CD14-positive monocyte (primary cell): Measurements from ENCODE around the gene CST9L. TPM values are rescaled to one million over a fixed set of nuclear protein-coding genes. Genes with fewer than 3 reads are reported as not detected.

Experiments
- DNase-seq, 3 donors: peaks; one replicate each; pipeline ENCODE4 v3.0.0-alpha.2; 2011 to 2022
- H2AFZ ChIP-seq: 2 replicates; pipeline ENCODE4 v1.6.0; 2012; ENCODE audit warnings: mild to moderate bottlenecking, low read depth, low read length, inconsistent platforms; ENCODE audit not compliant: insufficient read depth, poor library complexity, severe bottlenecking
- H3K27ac ChIP-seq, 2 donors: 1 replicate in 1 of 2; 2 replicates in 1 of 2; pipeline ENCODE4 v1.5.1; 2012 to 2013; ENCODE audit warnings: low read length in 2 of 2, control low read depth in 1 of 2, inconsistent platforms in 1 of 2, low read depth in 1 of 2, mild to moderate bottlenecking in 1 of 2
- H3K27me3 ChIP-seq, 2 donors: one replicate each; pipeline versions ENCODE4 v1.6.0 to v1.6.1; 2011 to 2013; ENCODE audit warnings: low read length in 2 of 2; ENCODE audit not compliant: control insufficient read depth in 2 of 2, insufficient read depth in 2 of 2
- H3K36me3 ChIP-seq, 2 donors: replicated peaks in 1 of 2; 1 replicate in 1 of 2; 2 replicates in 1 of 2; pipeline versions ENCODE4 v1.5.1 to v1.6.1; 2012 to 2013; ENCODE audit warnings: low read length in 2 of 2, control low read depth in 1 of 2, inconsistent platforms in 1 of 2, mild to moderate bottlenecking in 1 of 2; ENCODE audit not compliant: insufficient read depth in 2 of 2, control insufficient read depth in 1 of 2
- H3K4me1 ChIP-seq, 2 donors: 1 replicate in 1 of 2; 2 replicates in 1 of 2; pipeline versions ENCODE4 v1.5.1 to v1.6.1; 2012 to 2013; ENCODE audit warnings: low read length in 2 of 2, control low read depth in 1 of 2, inconsistent platforms in 1 of 2, mild to moderate bottlenecking in 1 of 2, moderate library complexity in 1 of 2; ENCODE audit not compliant: insufficient read depth in 2 of 2, control insufficient read depth in 1 of 2
- H3K4me2 ChIP-seq: replicated peaks from 2 replicates; pipeline ENCODE3; 2012; ENCODE audit warnings: low read length, moderate library complexity, mild to moderate bottlenecking; ENCODE audit not compliant: poor library complexity, severe bottlenecking; ENCODE audit errors: extremely low read depth
- H3K4me3 ChIP-seq, 3 experiments: fragments of 200-600 bp in 1 of 3; sonication (generic) in 1 of 3; replicated peaks in 1 of 3; 1 replicate in 2 of 3; 2 replicates in 1 of 3; pipeline ENCODE4 v1.5.1; 2011 to 2013; ENCODE audit warnings: low read length in 3 of 3, mild to moderate bottlenecking in 3 of 3, control low read depth in 2 of 3, low read depth in 2 of 3, inconsistent platforms in 1 of 3, moderate library complexity in 1 of 3
- H3K79me2 ChIP-seq: 2 replicates; pipeline ENCODE4 v1.6.0; 2012; ENCODE audit warnings: mild to moderate bottlenecking, control low read depth, inconsistent platforms, low read length, moderate library complexity; ENCODE audit not compliant: insufficient read depth
- H3K9ac ChIP-seq: 2 replicates; pipeline ENCODE4 v1.6.0; 2017; ENCODE audit warnings: low read length, mild to moderate bottlenecking; ENCODE audit not compliant: insufficient read depth, poor library complexity, severe bottlenecking
- H3K9me3 ChIP-seq, 2 donors: replicated peaks in 1 of 2; 1 replicate in 1 of 2; 2 replicates in 1 of 2; pipeline versions ENCODE4 v1.5.1 to v1.6.1; 2012 to 2013; ENCODE audit warnings: low read length in 2 of 2, control low read depth in 1 of 2; ENCODE audit not compliant: control insufficient read depth in 1 of 2, insufficient read depth in 1 of 2
- H4K20me1 ChIP-seq: 2 replicates; pipeline ENCODE4 v1.6.0; 2012; ENCODE audit warnings: mild to moderate bottlenecking, low read length, control low read depth, moderate library complexity; ENCODE audit not compliant: insufficient read depth
- H3K27ac Mint-ChIP-seq, 7 donors: one replicate each; pipeline ENCODE4 v1.8.0; 2020; ENCODE audit warnings: mild to moderate bottlenecking in 7 of 7, mixed read lengths in 7 of 7, moderate library complexity in 6 of 7, inconsistent platforms in 2 of 7
- H3K27me3 Mint-ChIP-seq, 3 donors: one replicate each; pipeline ENCODE4 v1.8.0; 2021 to 2022; ENCODE audit warnings: low read depth in 3 of 3, mild to moderate bottlenecking in 3 of 3, mixed read lengths in 3 of 3, moderate library complexity in 3 of 3, inconsistent platforms in 1 of 3
- H3K36me3 Mint-ChIP-seq, 2 donors: one replicate each; pipeline ENCODE4 v1.8.0; 2020; ENCODE audit warnings: mixed read lengths in 2 of 2, inconsistent platforms in 1 of 2, mild to moderate bottlenecking in 1 of 2
- H3K4me1 Mint-ChIP-seq: one replicate; pipeline ENCODE4 v1.8.0; 2020; ENCODE audit warnings: mild to moderate bottlenecking, mixed read lengths
- H3K4me3 Mint-ChIP-seq, 2 donors: one replicate each; pipeline ENCODE4 v1.8.0; 2020; ENCODE audit warnings: mild to moderate bottlenecking in 2 of 2, mixed read lengths in 2 of 2, moderate library complexity in 1 of 2
- H3K9me3 Mint-ChIP-seq, 7 donors: one replicate each; pipeline ENCODE4 v1.8.0; 2020 to 2022; ENCODE audit warnings: mixed read lengths in 7 of 7, mild to moderate bottlenecking in 6 of 7, moderate library complexity in 6 of 7, inconsistent platforms in 2 of 7
- WGBS: methylation state at CpG from one replicate; pipeline ENCODE4 v1.1.5; 2013; ENCODE audit warnings: missing lambda C conversion rate; ENCODE audit not compliant: insufficient coverage; 5-methylcytosine and 5-hydroxymethylcytosine counted together
- intact Hi-C, 2 donors: fragments of 100-400 bp; cut with micrococcal nuclease; formaldehyde crosslinking; loops; one replicate each; pipeline versions ENCODE4 v1.15.0 to v1.15.1; 2023
- polyA plus RNA-seq, 3 donors: library from polyadenylated mRNA; depleted of rRNA in 1 of 3; unstranded in 2 of 3; stranded (reverse) in 1 of 3; fragments of 300-500 nt in 2 of 3; fragments of >200 nt in 1 of 3; fragmentation: Illumina TruSeq in 2 of 3; gene quantifications; 1 replicate in 2 of 3; 2 replicates in 1 of 3; pipeline ENCODE4 v1.2.3, GENCODE V29; 2012 to 2021
- TF ChIP-seq, protein P1 (sequence below): fragments of 200-600 bp; IDR thresholded peaks from one replicate; pipeline ENCODE4 v1.8.0; 2022; ENCODE audit warnings: antibody characterized with exemption, mild to moderate bottlenecking

CST9L gene
- polyA plus RNA-seq, 3 donors = not detected

DNA sequence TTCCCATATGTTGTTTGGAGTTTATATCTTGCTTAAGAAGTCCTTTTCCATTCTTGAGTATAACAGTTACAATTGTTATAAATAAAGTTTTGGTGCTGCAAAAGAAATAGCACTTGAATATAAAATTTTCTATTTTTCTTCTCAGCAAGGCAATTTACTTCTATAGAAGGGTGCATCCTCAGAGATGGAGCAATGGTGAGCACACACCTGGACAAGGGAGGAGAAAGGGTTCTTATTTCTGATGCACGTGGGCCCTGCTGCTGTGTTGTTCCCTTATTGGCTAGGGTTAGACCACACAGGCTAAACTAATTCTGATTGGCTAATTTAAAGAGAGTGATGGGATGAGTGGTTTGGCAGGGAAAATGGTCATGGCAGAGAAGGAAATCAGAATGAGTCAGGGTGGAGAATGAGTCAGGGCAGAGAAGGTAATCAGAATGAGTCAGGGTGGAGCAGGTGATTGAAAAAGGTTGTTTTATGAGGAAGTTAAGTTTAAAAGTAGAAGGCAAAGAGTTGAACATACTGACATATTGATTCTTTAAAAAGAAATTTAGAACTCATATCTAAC lies 39.3 kb downstream of the CST9L start:
- no peak overlapping the region for H3K4me3 Mint-ChIP-seq
- peaks cover 0 to 4% (median 0%) of the 10 kb centered on the region in 3 donors for H3K27me3 Mint-ChIP-seq
- H3K27ac Mint-ChIP-seq = no peak overlapping the region
- Histone ChIP-seq H3K27me3 (no peaks in the 10 kb centered on the region), H3K4me3 (no peak overlapping the region), H3K36me3 (no peaks in the 10 kb centered on the region), H3K9me3 (peaks cover 7 to 8% of the 10 kb centered on the region in 2 donors), H3K4me2 (no peak overlapping the region), H3K9ac (no peak overlapping the region), H3K79me2 (no peaks in the 10 kb centered on the region), H3K27ac (no peak overlapping the region), H2AFZ (no peak overlapping the region), H3K4me1 (no peaks in the 10 kb centered on the region), H4K20me1 (no peaks in the 10 kb centered on the region)
- DNase-seq = no peak
- 86% methylated on average over 1 of the region's 1 CpG for WGBS
- peaks cover 4% of the 10 kb centered on the region for H3K4me1 Mint-ChIP-seq
- H3K36me3 Mint-ChIP-seq = no peaks in the 10 kb centered on the region
- H3K9me3 Mint-ChIP-seq = peaks cover 10 to 23% (median 14%) of the 10 kb centered on the region in 7 donors
- intact Hi-C loops = no loop called here
- TF ChIP-seq, protein P1, sequence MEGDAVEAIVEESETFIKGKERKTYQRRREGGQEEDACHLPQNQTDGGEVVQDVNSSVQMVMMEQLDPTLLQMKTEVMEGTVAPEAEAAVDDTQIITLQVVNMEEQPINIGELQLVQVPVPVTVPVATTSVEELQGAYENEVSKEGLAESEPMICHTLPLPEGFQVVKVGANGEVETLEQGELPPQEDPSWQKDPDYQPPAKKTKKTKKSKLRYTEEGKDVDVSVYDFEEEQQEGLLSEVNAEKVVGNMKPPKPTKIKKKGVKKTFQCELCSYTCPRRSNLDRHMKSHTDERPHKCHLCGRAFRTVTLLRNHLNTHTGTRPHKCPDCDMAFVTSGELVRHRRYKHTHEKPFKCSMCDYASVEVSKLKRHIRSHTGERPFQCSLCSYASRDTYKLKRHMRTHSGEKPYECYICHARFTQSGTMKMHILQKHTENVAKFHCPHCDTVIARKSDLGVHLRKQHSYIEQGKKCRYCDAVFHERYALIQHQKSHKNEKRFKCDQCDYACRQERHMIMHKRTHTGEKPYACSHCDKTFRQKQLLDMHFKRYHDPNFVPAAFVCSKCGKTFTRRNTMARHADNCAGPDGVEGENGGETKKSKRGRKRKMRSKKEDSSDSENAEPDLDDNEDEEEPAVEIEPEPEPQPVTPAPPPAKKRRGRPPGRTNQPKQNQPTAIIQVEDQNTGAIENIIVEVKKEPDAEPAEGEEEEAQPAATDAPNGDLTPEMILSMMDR = no peak

DNA sequence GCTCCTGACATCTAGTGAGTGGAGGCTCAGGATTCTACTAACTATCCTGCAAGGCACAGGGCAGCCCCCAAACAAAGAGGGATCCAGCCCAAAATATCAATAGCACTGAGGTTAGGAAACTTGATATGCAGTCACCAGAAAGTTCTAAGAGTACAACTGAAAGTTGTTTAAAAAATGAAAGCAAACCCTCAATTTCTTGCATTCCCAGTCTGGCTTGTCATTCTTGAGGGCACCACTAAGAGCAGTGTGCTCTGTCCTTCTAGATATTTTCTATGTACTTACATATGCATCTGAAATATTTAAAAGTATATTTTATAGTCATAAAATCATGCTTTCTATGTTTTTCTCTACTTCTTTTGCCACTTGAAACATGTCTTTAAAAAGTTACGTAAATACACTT lies 41.4 kb downstream of the CST9L start:
- no peaks in the 10 kb centered on the region for H3K27me3 ChIP-seq
- H3K36me3 ChIP-seq = no peaks in the 10 kb centered on the region
- WGBS = no CpG with 5 or more reads among the region's 1 CpG
- no peak overlapping the region for H2AFZ ChIP-seq
- H3K79me2 ChIP-seq = no peaks in the 10 kb centered on the region
- Mint-ChIP-seq H3K9me3 (peaks cover 11 to 23% (median 14%) of the 10 kb centered on the region in 7 donors), H3K4me3 (no peak overlapping the region), H3K27ac (no peak overlapping the region), H3K27me3 (peaks cover 0 to 4% (median 3%) of the 10 kb centered on the region in 3 donors), H3K4me1 (peaks cover 4% of the 10 kb centered on the region), H3K36me3 (no peaks in the 10 kb centered on the region)
- no peaks in the 10 kb centered on the region for H4K20me1 ChIP-seq
- H3K4me3 ChIP-seq = no peak overlapping the region
- DNase-seq = no peak
- peaks cover 7 to 8% of the 10 kb centered on the region in 2 donors for H3K9me3 ChIP-seq
- no peak overlapping the region for H3K4me2 ChIP-seq
- no peaks in the 10 kb centered on the region for H3K4me1 ChIP-seq
- TF ChIP-seq, protein P1 = no peak
- no peak overlapping the region for H3K27ac ChIP-seq
- intact Hi-C loops = no loop called here
- H3K9ac ChIP-seq = no peak overlapping the region
